NT2/D1 (cell line): ENCODE measurements around the gene AKT1.

ENCODE experiments used
- SUZ12 ChIP-seq: IDR thresholded peaks from 2 replicates; pipeline ENCODE4 v1.6.1; 2011; ENCODE audit not compliant: insufficient read length, insufficient read depth; ENCODE audit errors: extremely low read depth
- YY1 ChIP-seq: IDR thresholded peaks from 2 replicates; pipeline ENCODE4 v1.6.1; 2011; ENCODE audit not compliant: insufficient read length, insufficient read depth
- ZNF274 ChIP-seq: IDR thresholded peaks from 2 replicates; pipeline ENCODE4 v1.6.1; 2011; ENCODE audit warnings: mild to moderate bottlenecking, low read depth, low read length

- TF ChIP-seq SUZ12 = no peak
- no peak for TF ChIP-seq YY1
- no peak for TF ChIP-seq ZNF274
These were observed 49.4 kb downstream of the AKT1 start for GRCh38 chr14:104746071-104746545.
